ENCODE results near the gene RASEF.

The RASEF gene

GRCh38 chr9:83034587-83034986, 28.4 kb downstream of the RASEF start:
- Histone ChIP-seq H3F3A (ENCODE audit: insufficient read depth) (no peaks in the 10 kb centered on the region), H4K20me1 (ENCODE audit: low read depth, low read length) (no peaks in the 10 kb centered on the region), H2AFZ (ENCODE audit: low read depth, low read length, severe bottlenecking) (no peak overlapping the region), H3K36me3 (ENCODE audit: low read length) (no peaks in the 10 kb centered on the region), H3K9me2 (replicated peaks; ENCODE audit: insufficient read depth, low read length) (no peaks in the 10 kb centered on the region), H3K4me2 (ENCODE audit: low read depth, low read length, poor library complexity, severe bottlenecking) (no peak overlapping the region), H3K9me3 (ENCODE audit: insufficient read depth, low read length) (no peaks in the 10 kb centered on the region), H3K4me3 (ENCODE audit: insufficient read depth, low read length, poor library complexity, severe bottlenecking) (no peak overlapping the region), H3K9ac (ENCODE audit: low read length) (no peak overlapping the region), H3K27ac (ENCODE audit: low read depth, low read length) (no peak overlapping the region), H3K79me2 (ENCODE audit: insufficient read depth, low read length) (no peaks in the 10 kb centered on the region), H3K27me3 (ENCODE audit: low read length) (no peaks in the 10 kb centered on the region)
- TF ChIP-seq CTCF (IDR thresholded peaks at IDR 0.05; ENCODE audit: insufficient read depth, low read length, poor library complexity, severe bottlenecking), result no peak

- no peaks in the 10 kb centered on the region for H4K20me1 ChIP-seq (ENCODE audit: low read depth, low read length)
- TF ChIP-seq CTCF (IDR thresholded peaks at IDR 0.05; ENCODE audit: insufficient read depth, low read length, poor library complexity, severe bottlenecking), result no peak
- no peak for TF ChIP-seq EZH2phosphoT487 (conservative IDR thresholded peaks at IDR 0.05; ENCODE audit: low read length)
- H3K4me2 ChIP-seq (ENCODE audit: low read depth, low read length, poor library complexity, severe bottlenecking), result no peak overlapping the region
- H3K9me3 ChIP-seq (ENCODE audit: insufficient read depth, low read length), result no peaks in the 10 kb centered on the region
- H3F3A ChIP-seq (ENCODE audit: insufficient read depth), result no peaks in the 10 kb centered on the region
- no peak overlapping the region for H3K27ac ChIP-seq (ENCODE audit: low read depth, low read length)
- no peaks in the 10 kb centered on the region for H3K79me2 ChIP-seq (ENCODE audit: insufficient read depth, low read length)
- no peak overlapping the region for H3K9ac ChIP-seq (ENCODE audit: low read length)
- no peaks in the 10 kb centered on the region for H3K27me3 ChIP-seq (ENCODE audit: low read length)
- H3K4me3 ChIP-seq (ENCODE audit: insufficient read depth, low read length, poor library complexity, severe bottlenecking), result no peak overlapping the region
- no peaks in the 10 kb centered on the region for H3K36me3 ChIP-seq (ENCODE audit: low read length)
- H2AFZ ChIP-seq (ENCODE audit: low read depth, low read length, severe bottlenecking), result no peak overlapping the region
- H3K9me2 ChIP-seq (replicated peaks; ENCODE audit: insufficient read depth, low read length), result no peaks in the 10 kb centered on the region
Observed at GRCh38 chr9:83034026-83034425, 28.9 kb downstream of the RASEF start.

DNA sequence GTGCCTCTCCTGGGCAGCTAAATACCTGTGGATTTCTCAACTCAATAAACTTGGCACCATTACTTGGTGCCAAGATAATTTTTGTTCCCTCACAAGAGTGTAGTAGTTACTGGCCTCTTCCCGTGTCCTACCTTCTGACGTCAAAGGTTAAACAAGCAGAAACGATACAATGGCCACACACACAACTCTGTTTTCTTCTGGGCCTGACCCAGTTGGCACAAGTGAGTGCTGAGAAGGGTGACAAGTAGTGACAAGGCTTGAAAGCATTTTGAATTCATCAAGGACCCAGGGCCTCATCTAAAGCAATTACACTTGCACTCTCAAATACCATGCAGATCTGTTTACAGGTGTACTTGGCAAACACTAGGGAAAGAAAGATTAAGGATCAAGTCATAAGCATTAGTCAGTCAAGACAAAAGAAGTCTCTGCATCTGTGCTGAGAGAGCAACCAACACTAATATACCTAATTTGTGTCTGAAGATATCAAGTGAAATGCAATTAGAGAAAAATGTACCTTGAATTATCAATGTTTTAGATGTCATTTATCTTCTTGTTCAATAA, 30.8 kb downstream of the RASEF start:
- Histone ChIP-seq H3K4me2 (ENCODE audit: low read depth, low read length, poor library complexity, severe bottlenecking) (no peak overlapping the region), H3K27ac (ENCODE audit: low read depth, low read length) (no peak overlapping the region), H3K4me3 (ENCODE audit: insufficient read depth, low read length, poor library complexity, severe bottlenecking) (no peak overlapping the region), H3K9me3 (ENCODE audit: insufficient read depth, low read length) (no peaks in the 10 kb centered on the region), H3K36me3 (ENCODE audit: low read length) (no peaks in the 10 kb centered on the region), H2AFZ (ENCODE audit: low read depth, low read length, severe bottlenecking) (no peak overlapping the region), H4K20me1 (ENCODE audit: low read depth, low read length) (no peaks in the 10 kb centered on the region), H3K79me2 (ENCODE audit: insufficient read depth, low read length) (no peaks in the 10 kb centered on the region), H3K27me3 (ENCODE audit: low read length) (no peaks in the 10 kb centered on the region), H3F3A (ENCODE audit: insufficient read depth) (no peaks in the 10 kb centered on the region), H3K9me2 (replicated peaks; ENCODE audit: insufficient read depth, low read length) (no peaks in the 10 kb centered on the region), H3K9ac (ENCODE audit: low read length) (no peak overlapping the region)
- no peak for TF ChIP-seq CTCF (IDR thresholded peaks at IDR 0.05; ENCODE audit: insufficient read depth, low read length, poor library complexity, severe bottlenecking)
- no peak for TF ChIP-seq EZH2phosphoT487 (conservative IDR thresholded peaks at IDR 0.05; ENCODE audit: low read length)

All from SU-DHL-6 (cell line).